Adipose tissue (tissue), 3 donors: ENCODE measurements around the gene SMAD1. TPM values are rescaled to one million over a fixed set of nuclear protein-coding genes. Genes with fewer than 3 reads are reported as not detected.

ENCODE experiments used
- H3K27ac ChIP-seq: one replicate; pipeline ENCODE4 v1.5.1; 2013; ENCODE audit warnings: low read depth, low read length
- WGBS, 3 donors: extraction: QIAGEN DNeasy Blood & Tissue Kit; methylation state at CpG; one replicate each; pipeline ENCODE4 v1.1.7; 2013; 5-methylcytosine and 5-hydroxymethylcytosine counted together
- polyA plus RNA-seq, 3 donors: library from polyadenylated mRNA; stranded (reverse); fragments of 200-250 nt; gene quantifications; one replicate each; pipeline ENCODE4 v1.2.3, GENCODE V29; 2013
- donor health status: healthy with polysubstance abuse.
- donor health status: Bipolar disorder and iron deficiency.
- donor health status: healthy.

Gene SMAD1
- 10 to 100 TPM in 2 of 3 donors, 1 to 10 TPM in 1; 8.0 to 12.9 (median 11.3) TPM for polyA plus RNA-seq

- peak within 1 kb of the TSS; percentile 60 for H3K27ac ChIP-seq
- WGBS, 3 donors = 1% methylated on average over 58 to 65 of the region's 65 CpGs
Observed at GRCh38 chr4:145481164-145481941, at the start of gene SMAD1. SMAD1 (plus strand) TSS chr4:145481853; CDS start chr4:145514614, 32,761 bp downstream.

- no peak overlapping the region for H3K27ac ChIP-seq
Observed at GRCh38 chr4:145433684-145434083, 48.0 kb upstream of the SMAD1 start.

- H3K27ac ChIP-seq = no peak overlapping the region
- WGBS, 3 donors = 73 to 91% (median 89%) methylated on average over 3 of the region's 3 CpGs
Observed at GRCh38 chr4:145435646-145436045, 46.0 kb upstream of the SMAD1 start.

GRCh38 chr4:145436114-145436513 lies 45.5 kb upstream of the SMAD1 start:
- no peak overlapping the region for H3K27ac ChIP-seq
- 89 to 94% (median 89%) methylated on average over 4 of the region's 4 CpGs for WGBS, 3 donors

- 59 to 82% (median 61%) methylated on average over 2 of the region's 2 CpGs for WGBS, 3 donors
- no peak overlapping the region for H3K27ac ChIP-seq
Observed at GRCh38 chr4:145436796-145437195, 44.9 kb upstream of the SMAD1 start.

GRCh38 chr4:145437466-145437865 lies 44.2 kb upstream of the SMAD1 start:
- no peak overlapping the region for H3K27ac ChIP-seq
- WGBS, 3 donors = 90 to 91% (median 90%) methylated on average over 2 of the region's 2 CpGs

GRCh38 chr4:145438298-145438697 lies 43.4 kb upstream of the SMAD1 start:
- WGBS, 3 donors = 79 to 82% (median 80%) methylated on average over 4 of the region's 4 CpGs
- no peak overlapping the region for H3K27ac ChIP-seq

- no peak overlapping the region for H3K27ac ChIP-seq
- WGBS, 3 donors = 77 to 88% (median 83%) methylated on average over 5 of the region's 5 CpGs
Observed at GRCh38 chr4:145440292-145441007, 41.2 kb upstream of the SMAD1 start.

GRCh38 chr4:145446184-145446583 lies 35.5 kb upstream of the SMAD1 start:
- WGBS, 3 donors = 38 to 95% (median 93%) methylated on average over 1 of the region's 1 CpG

GRCh38 chr4:145451895-145452294 lies 29.8 kb upstream of the SMAD1 start:
- 72 to 91% (median 74%) methylated on average over 1 of the region's 1 CpG for WGBS, 3 donors
- H3K27ac ChIP-seq = no peak overlapping the region

More at GRCh38 chr4:145446184-145446583, 35.5 kb upstream of the SMAD1 start:
- H3K27ac ChIP-seq = no peak overlapping the region

GRCh38 chr4:145452447-145453162 lies 29.0 kb upstream of the SMAD1 start:
- H3K27ac ChIP-seq = no peak overlapping the region
- WGBS, 3 donors = 80 to 89% (median 81%) methylated on average over 5 of the region's 5 CpGs

- H3K27ac ChIP-seq = no peak overlapping the region
Observed at GRCh38 chr4:145453163-145453520, 28.5 kb upstream of the SMAD1 start.

- WGBS, 3 donors = 84 to 88% (median 88%) methylated on average over 4 of the region's 4 CpGs
- H3K27ac ChIP-seq = no peak overlapping the region
Observed at GRCh38 chr4:145473203-145473602, 8.4 kb upstream of the SMAD1 start.

GRCh38 chr4:145480257-145480656 lies 1.4 kb upstream of the SMAD1 start:
- 32 to 50% (median 39%) methylated on average over 1 of the region's 1 CpG for WGBS, 3 donors

GRCh38 chr4:145481942-145482208 lies 222 bp downstream of the SMAD1 start:
- 0 to 1% (median 1%) methylated on average over 13 to 42 of the region's 42 CpGs for WGBS, 3 donors

More at GRCh38 chr4:145480257-145480656, 1.4 kb upstream of the SMAD1 start:
- H3K27ac ChIP-seq = no peak overlapping the region

GRCh38 chr4:145482209-145483037 lies 770 bp downstream of the SMAD1 start:
- peak overlapping the region; percentile 60 for H3K27ac ChIP-seq
- 0 to 1% (median 0%) methylated on average over 56 to 73 of the region's 73 CpGs for WGBS, 3 donors

More at GRCh38 chr4:145481942-145482208, 222 bp downstream of the SMAD1 start:
- peak overlapping the region; percentile 60 for H3K27ac ChIP-seq

- 25 to 61% (median 54%) methylated on average over 3 of the region's 3 CpGs for WGBS, 3 donors
- H3K27ac ChIP-seq = no peak overlapping the region
Observed at GRCh38 chr4:145483514-145483913, 1.9 kb downstream of the SMAD1 start.

- H3K27ac ChIP-seq = no peak overlapping the region
- WGBS, 3 donors = 60 to 79% (median 77%) methylated on average over 2 of the region's 2 CpGs
Observed at GRCh38 chr4:145484225-145484846, 2.7 kb downstream of the SMAD1 start.
